Measurements from ENCODE around the gene MAPKAP1.

MAPKAP1 gene

DNA sequence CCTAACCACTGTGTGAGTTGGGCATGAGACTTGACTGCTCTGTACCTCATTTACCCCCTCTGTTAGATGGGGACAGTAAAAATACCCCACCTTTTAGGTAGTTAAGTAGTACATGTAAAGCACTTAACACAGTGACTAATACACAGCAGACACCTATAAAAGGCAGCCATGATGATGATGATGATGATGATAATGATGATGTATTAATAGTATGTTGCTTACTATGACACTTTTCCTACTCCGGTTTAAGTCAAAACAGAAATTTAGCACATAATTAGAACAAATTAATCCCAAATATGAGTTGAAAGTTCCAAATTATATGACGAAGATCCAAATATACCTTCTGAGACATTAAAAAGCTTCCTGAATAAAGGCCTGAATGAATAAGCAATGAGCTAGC lies 223.3 kb downstream of the MAPKAP1 start:
- DNase-seq (ENCODE audit: low read depth): no peak

DNA sequence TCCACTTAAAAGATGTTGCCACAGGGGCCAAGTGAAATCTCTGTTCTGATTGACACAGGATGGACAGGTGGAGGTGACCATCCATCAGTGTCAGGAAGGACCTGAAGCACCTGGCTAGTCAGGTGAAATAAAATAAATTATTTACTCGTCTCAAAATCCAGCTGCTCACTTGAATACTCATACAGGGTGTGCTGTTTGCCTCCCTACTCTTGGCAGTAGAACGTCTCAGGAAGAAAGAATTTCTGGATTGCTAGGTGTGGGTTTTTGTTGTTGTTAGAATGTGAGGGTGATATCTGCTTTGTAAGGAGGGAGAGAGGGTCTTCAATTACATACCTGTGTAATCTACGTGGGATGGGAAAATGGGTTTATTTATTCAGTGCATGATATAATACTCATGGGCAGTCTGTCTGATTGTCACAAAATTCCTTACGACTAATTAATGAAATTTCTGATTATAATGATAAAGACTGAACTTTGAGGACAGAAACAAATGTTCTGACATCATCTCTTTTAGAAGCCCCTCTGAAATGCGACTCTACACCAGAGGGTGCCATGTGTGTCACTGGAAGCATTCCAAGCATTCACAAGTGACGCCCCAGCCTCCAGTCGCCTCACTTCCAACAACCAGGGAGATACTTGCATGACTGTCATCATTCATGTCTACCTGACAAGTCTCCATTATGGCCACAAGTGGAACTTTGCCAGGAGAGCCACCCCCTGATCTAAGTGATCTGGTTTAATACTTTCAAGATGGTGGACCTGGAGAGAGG lies 227.0 kb downstream of the MAPKAP1 start:
- DNase-seq (ENCODE audit: low read depth): no peak

DNA sequence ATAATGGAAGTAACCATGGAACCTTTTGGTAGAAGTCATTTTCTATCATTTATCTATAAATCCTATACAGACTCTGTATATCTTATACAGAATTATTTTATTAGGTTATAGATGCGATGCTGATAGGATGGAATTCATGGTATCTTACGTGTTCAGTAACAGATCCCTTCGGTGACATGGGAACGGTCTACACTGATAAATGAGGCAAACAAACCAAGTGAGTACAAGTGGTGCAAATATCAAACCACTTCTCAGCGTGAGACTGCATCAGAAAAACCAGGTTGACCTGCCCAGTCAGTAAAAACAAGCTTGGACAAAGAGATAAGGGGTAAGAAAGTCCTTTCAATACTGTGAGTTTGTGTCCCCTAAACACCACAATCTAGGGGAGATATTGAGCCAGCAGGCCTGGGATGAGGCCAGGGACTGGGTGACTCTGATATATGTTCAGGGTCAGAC lies 229.9 kb downstream of the MAPKAP1 start:
- DNase-seq (ENCODE audit: low read depth): no peak

DNA sequence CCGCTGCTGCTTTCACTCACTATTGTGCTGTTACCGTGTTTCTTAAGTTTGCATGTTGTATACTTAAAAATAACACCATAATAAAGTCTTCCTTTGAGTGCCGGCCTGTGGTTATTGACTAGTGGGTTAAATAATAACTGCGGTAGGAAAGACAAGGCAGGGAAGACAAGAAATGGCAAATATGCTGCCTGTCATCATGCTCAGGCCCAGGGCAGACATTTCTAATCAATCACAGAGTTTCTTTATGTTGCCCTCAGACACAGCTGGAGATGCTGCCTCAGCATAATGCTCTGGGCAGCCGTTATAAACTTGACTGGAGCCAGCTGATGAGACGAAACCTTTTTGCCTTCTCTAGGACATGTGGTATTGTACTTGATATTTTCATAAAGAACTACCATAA lies 230.4 kb downstream of the MAPKAP1 start:
- DNase-seq (ENCODE audit: low read depth): no peak

DNA sequence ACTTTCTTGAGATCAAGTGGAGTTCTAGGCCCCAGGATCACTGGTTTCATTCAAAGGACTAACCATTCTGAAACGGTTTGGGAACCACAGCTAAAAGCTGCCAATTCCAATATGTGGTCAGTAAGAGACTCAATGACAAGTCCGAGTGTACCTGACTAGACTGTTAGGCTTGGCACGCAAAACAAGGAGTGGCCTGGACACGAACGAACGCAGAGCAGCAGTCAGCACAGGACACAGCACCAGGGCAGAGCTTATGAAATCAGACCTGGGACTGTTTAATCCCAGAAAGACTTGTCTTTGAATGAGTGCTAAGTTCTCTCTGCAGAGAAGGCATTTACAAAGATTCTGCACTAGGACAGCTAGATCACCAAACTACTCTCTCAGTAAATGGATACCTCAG lies 231.6 kb downstream of the MAPKAP1 start:
- no peak for DNase-seq (ENCODE audit: low read depth)

DNA sequence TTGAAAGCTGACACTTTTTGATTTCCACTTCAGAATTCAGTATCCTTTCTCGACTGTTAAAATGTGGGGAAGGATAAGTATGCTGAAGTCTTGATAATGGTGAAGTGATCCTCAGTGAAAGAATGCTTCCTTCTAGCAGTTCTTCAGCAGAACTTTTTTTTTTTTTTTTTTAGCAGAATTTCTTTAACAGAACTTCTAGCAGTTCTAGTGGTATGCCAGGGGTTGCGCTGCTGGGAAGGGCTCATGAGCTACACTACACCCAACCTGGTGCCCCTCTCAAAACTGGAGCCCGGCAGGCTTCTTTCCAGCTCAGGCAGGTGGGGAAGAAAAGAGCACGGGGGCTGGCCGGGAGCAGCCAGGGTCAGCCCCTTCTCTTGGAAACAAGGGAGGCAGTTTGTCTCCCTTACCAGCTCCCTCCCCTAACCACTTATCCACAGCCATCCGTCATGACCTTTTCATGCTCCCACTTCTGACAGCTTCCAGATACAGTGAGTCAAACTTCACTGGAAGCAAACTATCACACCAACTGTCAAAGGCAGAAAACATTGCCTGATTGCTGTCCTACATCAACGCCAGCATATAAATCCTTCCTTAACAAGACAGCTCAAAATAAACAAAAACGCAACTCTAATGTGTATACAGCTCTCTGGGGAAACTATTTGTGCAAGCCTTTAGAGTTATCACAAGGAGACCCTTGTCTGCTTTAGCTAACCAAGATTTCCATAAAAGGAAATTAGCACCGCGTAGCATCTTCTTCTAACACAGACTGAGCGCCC lies 233.9 kb downstream of the MAPKAP1 start:
- no peak for DNase-seq (ENCODE audit: low read depth)

DNA sequence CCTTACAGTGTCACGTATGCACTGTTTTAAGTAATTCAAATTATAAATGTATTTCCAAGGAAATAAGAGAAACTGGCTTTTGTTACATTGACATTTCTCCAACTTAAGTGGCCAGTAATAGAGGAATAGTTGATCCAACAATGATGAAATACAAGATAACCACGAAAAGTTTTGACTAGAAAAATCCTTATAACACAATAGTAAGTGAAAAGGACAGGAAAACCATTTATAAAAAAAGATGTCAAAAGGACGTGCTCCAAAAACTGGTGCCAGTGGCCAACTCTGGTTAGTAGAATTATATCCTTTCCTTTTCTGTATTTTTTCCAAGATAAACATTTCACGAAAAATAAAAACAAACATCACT lies 234.5 kb downstream of the MAPKAP1 start:
- no peak for DNase-seq (ENCODE audit: low read depth)

DNA sequence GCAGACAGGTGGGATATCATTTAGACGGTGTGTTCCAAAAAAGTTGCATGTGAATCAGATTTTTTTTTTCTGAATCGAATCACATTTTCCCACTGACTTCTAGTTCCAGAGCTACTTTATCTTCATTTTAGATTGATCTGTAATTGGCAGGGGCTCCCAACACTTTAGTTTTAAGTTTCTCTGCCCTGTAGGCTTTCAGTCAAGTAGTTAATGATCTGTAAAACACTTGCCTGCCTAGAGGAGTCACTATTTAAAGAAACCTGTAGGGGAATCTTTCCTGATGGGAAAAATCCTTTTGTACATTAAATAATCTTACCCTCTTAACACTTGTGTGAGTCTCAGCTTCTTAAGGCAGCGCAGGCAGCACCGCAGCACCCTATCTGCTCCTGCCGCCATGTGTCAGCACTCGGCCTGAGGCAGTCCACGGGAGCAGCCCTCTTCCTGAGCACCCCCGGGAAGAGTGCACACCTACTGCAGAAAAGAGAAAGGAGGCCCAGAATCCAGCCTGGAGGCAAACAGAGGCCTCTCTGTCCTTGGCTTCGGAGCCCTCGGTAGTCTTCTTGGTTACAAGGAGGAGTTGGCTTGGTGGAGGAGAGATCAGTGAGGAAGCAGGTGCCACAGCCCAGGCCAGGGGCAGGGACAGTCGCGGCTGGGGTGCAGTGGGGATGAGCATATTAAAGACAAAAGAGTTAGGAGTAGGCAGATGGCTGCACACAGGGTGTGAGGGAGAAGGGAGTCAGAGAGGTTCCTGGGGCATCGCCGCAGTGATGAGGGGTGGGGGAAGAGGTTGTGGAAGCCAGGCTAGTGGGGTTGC lies 236.0 kb downstream of the MAPKAP1 start:
- DNase-seq (ENCODE audit: low read depth): no peak

DNA sequence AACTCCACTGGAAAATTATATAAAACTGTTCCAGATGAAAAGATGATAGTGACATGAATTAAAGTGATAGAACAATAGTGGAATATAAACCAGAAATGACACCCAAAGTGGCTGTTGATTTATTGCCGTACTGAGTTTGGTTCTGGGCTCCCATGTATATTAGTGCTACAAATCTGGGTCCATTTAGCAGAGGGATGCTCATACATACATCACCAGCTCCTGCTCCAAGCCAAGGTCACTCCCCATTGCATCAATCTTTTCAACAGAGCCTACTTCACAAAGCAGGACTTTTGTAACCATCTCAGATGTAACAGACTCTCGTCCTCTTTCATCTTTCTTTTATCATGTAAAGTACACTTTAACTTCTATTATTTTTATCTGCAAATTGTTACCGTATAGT lies 236.8 kb downstream of the MAPKAP1 start:
- no peak for DNase-seq (ENCODE audit: low read depth)

DNA sequence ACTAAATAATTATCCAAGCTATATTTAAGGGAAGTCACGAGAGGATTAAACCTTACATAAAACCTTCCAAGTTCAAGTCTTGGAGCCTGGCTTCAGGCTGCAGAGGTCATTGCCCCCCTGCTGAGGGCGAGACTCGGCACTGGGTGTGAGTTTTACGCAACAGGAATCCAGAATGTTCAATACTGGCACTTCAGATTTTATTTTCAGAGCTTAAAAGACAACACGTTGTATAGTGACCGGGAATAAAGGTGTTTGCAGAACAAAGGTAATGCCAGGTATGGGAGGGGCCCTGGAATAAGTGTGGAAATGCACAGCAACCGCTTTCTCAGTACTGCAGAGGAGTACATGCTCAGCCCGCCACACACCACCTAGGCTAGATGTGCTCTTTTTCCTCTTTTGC lies 238.4 kb downstream of the MAPKAP1 start:
- no peak for DNase-seq (ENCODE audit: low read depth)

DNA sequence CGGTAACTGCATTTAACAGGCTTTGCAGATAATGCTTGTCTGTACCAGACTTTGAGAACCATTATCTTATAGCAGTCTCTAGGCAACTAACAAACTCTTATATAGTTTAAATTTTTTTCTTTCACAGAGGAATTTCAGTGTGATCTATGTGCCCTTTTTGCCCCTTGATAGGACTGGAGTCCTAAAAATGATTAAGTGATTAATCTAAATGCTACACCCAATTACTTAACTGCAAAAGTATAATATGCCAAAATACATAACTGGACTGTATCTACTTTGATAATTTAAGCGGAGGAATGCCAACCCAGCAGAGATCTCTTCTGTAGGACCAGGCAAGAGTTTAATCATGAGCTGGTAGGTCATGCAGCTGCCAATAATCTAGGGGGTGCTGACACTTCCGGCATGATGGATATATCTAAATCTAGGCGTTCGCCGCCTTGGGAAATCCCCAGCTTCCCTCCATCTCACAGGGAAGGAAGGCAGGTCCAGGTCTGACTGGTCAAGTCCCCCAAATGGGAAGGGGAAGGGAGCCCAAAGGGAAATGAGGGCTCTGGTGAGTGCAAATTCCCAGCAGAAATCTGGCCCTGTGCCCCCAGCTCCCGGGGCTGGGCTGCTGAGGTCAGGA lies 239.8 kb downstream of the MAPKAP1 start:
- no peak for DNase-seq (ENCODE audit: low read depth)

DNA sequence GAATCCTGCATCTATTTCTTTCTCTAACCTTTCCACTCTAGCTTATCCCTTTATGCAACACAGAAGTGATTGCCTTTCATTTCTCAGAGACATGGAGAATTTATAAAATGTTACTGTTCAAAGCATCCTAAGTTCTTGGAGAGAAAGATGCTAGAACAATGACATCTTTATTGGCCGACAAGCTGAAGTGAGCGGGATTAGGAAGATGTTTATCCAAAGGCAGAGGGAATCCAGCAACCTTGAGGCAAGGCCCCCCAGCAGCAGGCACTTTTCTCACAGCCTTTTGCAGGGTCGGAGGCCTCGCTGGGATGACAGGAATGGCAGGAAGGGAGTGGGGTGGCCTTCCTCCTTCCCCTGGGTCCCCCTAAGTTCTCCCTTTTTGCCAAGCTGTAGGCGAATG lies 240.6 kb downstream of the MAPKAP1 start:
- no peak for DNase-seq (ENCODE audit: low read depth)

DNA sequence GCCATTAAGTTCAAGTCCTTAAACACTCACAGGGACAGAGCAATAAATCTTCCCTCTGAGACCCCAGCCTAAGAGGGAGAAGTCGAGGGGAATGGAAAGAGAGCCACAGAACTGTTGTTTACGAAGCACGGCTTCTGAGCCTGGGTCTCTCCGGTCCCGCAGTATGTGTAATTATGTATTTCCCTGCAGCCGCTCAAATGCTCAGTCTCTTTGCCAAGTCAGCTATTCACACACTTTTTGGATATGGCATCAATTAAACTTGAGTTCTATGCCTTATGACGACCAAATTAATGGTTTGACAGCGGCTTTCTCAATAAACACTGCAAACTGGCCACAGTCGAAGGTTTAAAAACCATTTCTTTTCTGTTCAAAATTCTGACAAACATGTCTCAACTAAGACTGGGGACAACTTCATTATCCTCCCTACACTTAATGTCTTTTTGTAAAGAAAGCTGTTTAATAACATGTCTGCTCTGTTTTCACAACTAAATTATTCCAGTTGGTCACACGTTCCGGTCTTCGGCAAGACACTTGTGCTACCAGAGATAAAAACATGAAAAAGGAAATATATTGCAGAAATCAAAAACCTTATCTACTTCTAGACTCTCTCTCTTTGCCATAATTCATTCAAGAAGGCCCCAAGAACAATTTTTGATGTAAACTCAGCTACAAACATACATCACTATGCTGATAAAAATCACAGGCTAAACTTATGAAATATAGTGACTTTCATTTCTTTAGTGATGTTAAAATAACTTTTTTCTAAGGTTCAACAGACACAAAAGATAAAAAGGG lies 242.2 kb downstream of the MAPKAP1 start:
- DNase-seq (ENCODE audit: low read depth): no peak

DNA sequence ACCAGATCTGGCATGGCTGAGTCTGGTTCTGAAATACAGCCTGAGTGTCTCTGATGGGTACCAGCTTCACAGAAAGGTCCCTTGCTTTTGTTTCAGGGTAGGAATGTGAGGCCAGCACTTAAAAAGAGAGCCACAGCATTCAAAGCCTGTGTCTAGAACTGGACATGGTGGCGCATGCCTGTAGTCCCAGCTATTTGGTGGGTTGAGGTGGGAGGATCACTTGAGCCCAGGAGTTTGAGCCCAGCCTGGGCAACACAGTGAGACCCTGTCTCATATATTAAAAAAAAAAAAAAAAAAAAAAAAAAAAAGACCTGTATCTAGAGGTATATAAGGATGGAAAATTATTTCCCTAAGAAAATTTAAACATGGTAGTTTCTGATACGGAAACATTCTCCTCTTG lies 243.1 kb downstream of the MAPKAP1 start:
- DNase-seq (ENCODE audit: low read depth): no peak

DNA sequence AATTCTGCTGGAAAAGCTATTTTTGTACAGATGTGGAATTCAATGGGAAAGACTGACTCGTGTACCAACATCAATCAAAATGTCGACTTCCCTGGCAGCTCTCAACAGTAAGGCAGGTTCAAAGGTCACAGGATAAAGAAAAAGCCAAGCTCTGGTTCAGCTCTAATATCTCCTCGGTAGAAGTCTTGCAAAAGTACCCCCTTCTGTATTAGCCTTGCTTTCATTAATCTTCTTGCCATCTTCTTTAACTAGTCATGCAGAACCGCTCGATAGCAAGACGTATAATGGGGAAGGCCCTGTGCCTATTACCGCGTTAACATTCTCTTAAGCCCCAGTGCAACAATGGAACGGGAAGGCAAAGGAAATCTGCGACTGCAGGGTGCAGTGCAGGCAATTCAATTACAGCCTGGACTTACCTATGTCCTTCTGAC lies 244.1 kb downstream of the MAPKAP1 start:
- no peak for DNase-seq (ENCODE audit: low read depth)

DNA sequence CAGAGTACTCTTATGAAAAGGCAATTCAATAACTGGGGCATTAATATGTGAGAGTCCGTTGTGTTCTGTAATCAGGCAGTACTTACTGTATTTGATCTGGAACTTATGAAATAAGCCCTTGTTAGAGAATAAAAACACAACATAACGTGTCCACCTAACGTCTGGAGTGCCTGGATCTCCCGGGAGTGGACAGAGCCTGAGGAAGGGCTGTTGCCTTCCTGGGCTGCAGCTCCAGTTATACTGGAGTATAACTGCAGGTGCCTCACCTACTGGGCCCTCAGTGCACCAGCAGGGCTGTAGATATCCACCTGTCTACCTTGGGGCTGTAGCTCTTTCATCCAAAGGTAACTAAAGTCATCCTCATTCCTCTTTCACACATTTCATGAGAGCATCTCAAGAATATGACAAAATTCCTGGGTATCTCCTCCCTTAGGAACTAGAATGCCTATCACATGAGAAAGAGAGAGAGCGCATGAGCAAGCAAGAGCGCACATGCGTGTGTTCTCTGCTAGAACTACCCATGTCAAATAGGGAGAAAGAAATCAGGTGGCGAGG lies 245.3 kb downstream of the MAPKAP1 start:
- DNase-seq (ENCODE audit: low read depth): no peak

DNA sequence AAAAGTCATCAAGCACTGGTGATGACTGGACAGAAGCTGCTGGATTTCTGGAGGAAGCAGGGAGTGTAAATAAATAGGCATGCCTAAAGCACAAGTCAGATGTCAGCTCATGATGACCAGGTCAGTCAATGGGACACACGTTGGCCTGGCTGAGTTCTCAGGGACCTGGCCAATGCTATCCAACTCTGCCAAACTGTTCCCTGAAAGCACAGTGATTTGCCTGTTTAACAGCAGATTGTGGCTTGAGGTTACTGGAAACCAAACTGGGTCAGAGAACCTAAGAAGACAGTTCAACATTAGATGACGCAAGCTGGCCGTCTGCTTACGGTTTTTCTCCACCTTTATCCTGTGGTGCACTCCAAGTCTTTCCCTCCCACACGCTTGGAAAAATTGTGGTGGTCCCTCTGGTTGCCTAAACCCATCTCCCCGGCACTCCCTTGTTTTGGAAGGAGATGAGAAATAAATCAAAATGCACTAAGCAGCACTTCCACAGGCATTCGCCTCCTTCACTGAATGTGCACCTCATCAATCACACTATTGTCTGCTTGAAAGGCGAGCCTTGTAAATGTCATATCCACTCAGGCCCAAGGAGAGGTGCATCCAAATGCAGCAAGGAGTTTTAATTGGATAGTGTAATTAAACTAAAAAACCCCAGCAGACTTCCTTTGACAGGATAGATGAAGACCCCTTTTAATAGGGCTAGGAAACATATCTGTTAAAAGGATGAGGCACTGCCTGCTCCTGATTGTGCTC lies 245.9 kb downstream of the MAPKAP1 start:
- DNase-seq (ENCODE audit: low read depth): no peak

DNA sequence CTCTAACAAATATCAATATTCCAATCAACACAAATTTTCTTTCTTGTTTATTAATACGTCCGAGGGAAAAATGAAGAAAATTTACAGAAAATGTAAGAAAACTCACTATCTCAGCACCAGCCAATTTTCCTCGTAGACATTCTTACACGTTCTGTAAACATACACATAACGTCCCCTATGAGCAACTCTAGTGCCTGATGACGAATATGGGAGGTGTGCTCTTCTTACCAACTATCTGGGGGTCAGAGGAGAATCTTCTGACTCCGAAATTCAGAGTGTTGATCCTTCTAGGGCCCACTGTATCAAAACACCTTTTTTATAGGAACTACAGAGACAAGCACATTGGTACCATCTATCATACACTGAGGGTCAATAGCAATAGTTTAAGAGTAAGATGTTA lies 246.7 kb downstream of the MAPKAP1 start:
- no peak for DNase-seq (ENCODE audit: low read depth)

DNA sequence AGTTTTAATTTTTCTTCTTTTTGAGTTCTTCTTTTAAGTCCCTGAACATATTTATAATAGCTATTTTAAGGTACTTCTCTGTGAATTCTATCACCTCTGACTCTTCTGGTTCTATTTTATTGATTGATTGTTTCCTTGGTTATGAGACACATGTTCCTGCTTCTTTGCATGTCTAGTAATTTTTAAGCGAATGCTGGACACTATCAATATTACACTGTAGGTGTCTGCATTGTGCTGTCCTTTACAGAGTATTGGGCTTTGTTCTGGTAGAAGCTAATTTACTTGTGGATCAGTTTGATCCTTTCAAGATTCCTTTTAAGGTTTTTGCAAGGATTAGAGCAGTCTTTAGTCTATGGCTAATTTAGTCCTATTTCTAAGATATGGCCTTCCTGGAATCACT lies 249.7 kb downstream of the MAPKAP1 start:
- DNase-seq (ENCODE audit: low read depth): no peak

DNA sequence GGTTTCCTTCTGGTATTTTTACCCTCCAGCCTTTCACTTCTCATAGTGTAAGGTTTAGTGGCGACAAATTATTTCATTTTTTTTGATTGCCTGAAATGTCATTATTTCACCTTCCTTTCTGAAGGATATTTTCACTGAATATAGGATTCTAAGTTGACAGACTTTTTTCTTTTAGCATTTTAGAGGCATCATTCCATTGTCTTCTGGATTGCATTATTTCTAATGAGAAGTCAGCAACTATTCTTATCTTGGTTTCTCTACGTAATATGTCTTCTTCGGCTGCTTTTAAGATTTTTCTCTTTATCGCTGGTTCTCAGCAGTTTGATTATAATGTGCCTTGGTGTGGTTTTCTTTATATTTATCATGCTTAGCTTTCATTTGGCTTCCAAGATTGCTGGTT lies 251.1 kb downstream of the MAPKAP1 start:
- no peak for DNase-seq (ENCODE audit: low read depth)
